Measurements from ENCODE around the gene SPTSSA. TPM values are rescaled to one million over a fixed set of nuclear protein-coding genes. Genes with fewer than 3 reads are reported as not detected.

SPTSSA gene
- total and polyA plus RNA-seq, 2 donors (not counting 1 experiment from before 2014, with no cell fraction given): 3.8 to 6.9 TPM

DNA sequence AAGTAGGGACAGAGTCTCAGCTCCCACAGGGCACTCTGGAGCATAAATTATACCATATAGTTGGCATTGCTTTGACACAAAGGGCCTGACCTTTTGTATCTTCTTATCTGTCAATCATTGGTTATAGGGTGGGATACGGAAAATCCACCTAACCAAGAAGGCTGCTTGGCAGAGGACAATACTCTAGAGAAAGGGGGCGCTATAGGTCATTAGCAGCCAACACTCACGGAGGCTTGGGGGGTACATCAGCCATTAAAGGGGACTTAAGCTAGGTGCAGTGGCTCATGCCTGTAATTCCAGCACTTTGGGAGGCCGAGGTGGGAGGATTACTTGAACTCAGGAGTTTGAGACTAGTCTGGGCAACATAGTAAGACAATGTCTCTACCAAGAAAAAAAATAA is 22.9 kb downstream of the SPTSSA start:
- peaks cover 14 to 15% of the 10 kb centered on the region in 2 donors for H3K4me1 ChIP-seq (ENCODE audit: control insufficient read depth in 2 of 2, insufficient read depth in 2 of 2, low read length in 2 of 2)
- no peaks in the 10 kb centered on the region for H3K36me3 ChIP-seq (replicated peaks in 1 of 2; ENCODE audit: control extremely low read depth in 1 of 2, control insufficient read depth in 1 of 2, extremely low read depth in 1 of 2, insufficient read depth in 2 of 2, low read length in 1 of 2)
- H3K9me3 ChIP-seq (ENCODE audit: control extremely low read depth in 1 of 3, control insufficient read depth in 2 of 3, insufficient read depth in 1 of 3, low read length in 2 of 3): no peaks in the 10 kb centered on the region
- TF ChIP-seq EZH2 (IDR thresholded peaks at IDR 0.05; ENCODE audit: borderline replicate concordance, insufficient read depth, low read depth, low read length, poor library complexity, severe bottlenecking): no peak
- TF ChIP-seq, protein P1, sequence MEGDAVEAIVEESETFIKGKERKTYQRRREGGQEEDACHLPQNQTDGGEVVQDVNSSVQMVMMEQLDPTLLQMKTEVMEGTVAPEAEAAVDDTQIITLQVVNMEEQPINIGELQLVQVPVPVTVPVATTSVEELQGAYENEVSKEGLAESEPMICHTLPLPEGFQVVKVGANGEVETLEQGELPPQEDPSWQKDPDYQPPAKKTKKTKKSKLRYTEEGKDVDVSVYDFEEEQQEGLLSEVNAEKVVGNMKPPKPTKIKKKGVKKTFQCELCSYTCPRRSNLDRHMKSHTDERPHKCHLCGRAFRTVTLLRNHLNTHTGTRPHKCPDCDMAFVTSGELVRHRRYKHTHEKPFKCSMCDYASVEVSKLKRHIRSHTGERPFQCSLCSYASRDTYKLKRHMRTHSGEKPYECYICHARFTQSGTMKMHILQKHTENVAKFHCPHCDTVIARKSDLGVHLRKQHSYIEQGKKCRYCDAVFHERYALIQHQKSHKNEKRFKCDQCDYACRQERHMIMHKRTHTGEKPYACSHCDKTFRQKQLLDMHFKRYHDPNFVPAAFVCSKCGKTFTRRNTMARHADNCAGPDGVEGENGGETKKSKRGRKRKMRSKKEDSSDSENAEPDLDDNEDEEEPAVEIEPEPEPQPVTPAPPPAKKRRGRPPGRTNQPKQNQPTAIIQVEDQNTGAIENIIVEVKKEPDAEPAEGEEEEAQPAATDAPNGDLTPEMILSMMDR (IDR thresholded peaks at IDR 0.05): no peak
- H3K4me2 ChIP-seq (replicated peaks; ENCODE audit: low read depth, low read length, poor library complexity, severe bottlenecking): no peak overlapping the region
- H3K79me2 ChIP-seq (ENCODE audit: control insufficient read depth, insufficient read depth, low read length): peaks cover 12% of the 10 kb centered on the region
- no peaks in the 10 kb centered on the region for H3K27me3 ChIP-seq (replicated peaks in 1 of 4; ENCODE audit: control extremely low read depth in 1 of 4, control insufficient read depth in 3 of 4, insufficient read depth in 4 of 4, low read length in 3 of 4)
- no peaks in the 10 kb centered on the region for H3K9me3 Mint-ChIP-seq (ENCODE audit: insufficient read depth)
- ChIA-PET POLR2A (no interaction called here), CTCF (no interaction called here)
- no peak overlapping the region for H3K9ac ChIP-seq (ENCODE audit: low read length)
- H4K20me1 ChIP-seq (ENCODE audit: control insufficient read depth, insufficient read depth, low read length, poor library complexity, severe bottlenecking): no peaks in the 10 kb centered on the region
- 80% methylated on average over 1 of the region's 4 CpGs for WGBS (ENCODE audit: insufficient coverage)
- no peak overlapping the region for H3K4me3 Mint-ChIP-seq
- DNase-seq (no peak), ATAC-seq (ENCODE audit: low read depth) (no peak)
- peaks cover 21% of the 10 kb centered on the region for H3K4me1 Mint-ChIP-seq
- no peak overlapping the region for H3K27ac Mint-ChIP-seq
- no peaks in the 10 kb centered on the region for H3K27me3 Mint-ChIP-seq
- H2AFZ ChIP-seq (ENCODE audit: insufficient read depth, low read depth, low read length, poor library complexity, severe bottlenecking): no peak overlapping the region
- intact Hi-C loops (cut with micrococcal nuclease): no loop called here
- no peak overlapping the region for H3K4me3 ChIP-seq (ENCODE audit: control extremely low read depth in 1 of 5, extremely low read depth in 1 of 5, insufficient read depth in 1 of 5, low read depth in 2 of 5, low read length in 4 of 5)
- H3K27ac ChIP-seq (ENCODE audit: low read length in 2 of 2): no peak overlapping the region

DNA sequence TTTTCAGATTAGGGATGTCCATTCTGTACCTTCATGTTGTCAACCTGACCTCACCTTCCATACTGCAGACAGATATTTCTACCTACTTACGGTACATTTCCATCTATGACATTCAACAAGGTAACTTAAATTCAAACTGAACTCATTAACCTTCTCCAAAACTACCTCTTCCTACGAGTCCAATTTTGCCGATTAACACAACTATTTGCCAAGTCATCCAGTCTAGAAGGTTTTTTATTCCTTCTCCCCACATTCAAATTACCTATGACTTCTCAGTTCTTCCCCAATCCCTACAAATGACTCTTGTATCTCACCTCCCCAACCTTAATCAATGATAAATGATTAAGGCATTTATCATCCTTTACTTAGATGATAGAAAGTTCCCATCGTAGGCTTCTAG is 23.6 kb downstream of the SPTSSA start:
- Histone ChIP-seq H3K4me2 (replicated peaks; ENCODE audit: low read depth, low read length, poor library complexity, severe bottlenecking) (no peak overlapping the region), H3K27me3 (replicated peaks in 1 of 4; ENCODE audit: control extremely low read depth in 1 of 4, control insufficient read depth in 3 of 4, insufficient read depth in 4 of 4, low read length in 3 of 4) (no peaks in the 10 kb centered on the region), H3K36me3 (replicated peaks in 1 of 2; ENCODE audit: control extremely low read depth in 1 of 2, control insufficient read depth in 1 of 2, extremely low read depth in 1 of 2, insufficient read depth in 2 of 2, low read length in 1 of 2) (no peaks in the 10 kb centered on the region), H2AFZ (ENCODE audit: insufficient read depth, low read depth, low read length, poor library complexity, severe bottlenecking) (no peak overlapping the region), H3K79me2 (ENCODE audit: control insufficient read depth, insufficient read depth, low read length) (peaks cover 12% of the 10 kb centered on the region), H3K27ac (ENCODE audit: low read length in 2 of 2) (no peak overlapping the region), H3K4me1 (ENCODE audit: control insufficient read depth in 2 of 2, insufficient read depth in 2 of 2, low read length in 2 of 2) (peaks cover 14 to 15% of the 10 kb centered on the region in 2 donors), H3K9ac (ENCODE audit: low read length) (no peak overlapping the region), H3K4me3 (ENCODE audit: control extremely low read depth in 1 of 5, extremely low read depth in 1 of 5, insufficient read depth in 1 of 5, low read depth in 2 of 5, low read length in 4 of 5) (no peak overlapping the region), H3K9me3 (ENCODE audit: control extremely low read depth in 1 of 3, control insufficient read depth in 2 of 3, insufficient read depth in 1 of 3, low read length in 2 of 3) (no peaks in the 10 kb centered on the region), H4K20me1 (ENCODE audit: control insufficient read depth, insufficient read depth, low read length, poor library complexity, severe bottlenecking) (no peaks in the 10 kb centered on the region)
- DNase-seq (no peak), ATAC-seq (ENCODE audit: low read depth) (no peak)
- Mint-ChIP-seq H3K4me3 (no peak overlapping the region), H3K9me3 (ENCODE audit: insufficient read depth) (no peaks in the 10 kb centered on the region), H3K4me1 (peaks cover 21% of the 10 kb centered on the region), H3K27me3 (no peaks in the 10 kb centered on the region), H3K27ac (no peak overlapping the region)
- 100% methylated on average over 3 of the region's 4 CpGs for WGBS (ENCODE audit: insufficient coverage)
- ChIA-PET POLR2A (no interaction called here), CTCF (no interaction called here)
- TF ChIP-seq EZH2 (IDR thresholded peaks at IDR 0.05; ENCODE audit: borderline replicate concordance, insufficient read depth, low read depth, low read length, poor library complexity, severe bottlenecking): no peak
- TF ChIP-seq, protein P1 (IDR thresholded peaks at IDR 0.05): no peak
- intact Hi-C loops (cut with micrococcal nuclease): no loop called here

Data from B cell (primary cell).